ENCODE results near the gene STK11IP.

The STK11IP gene

DNA sequence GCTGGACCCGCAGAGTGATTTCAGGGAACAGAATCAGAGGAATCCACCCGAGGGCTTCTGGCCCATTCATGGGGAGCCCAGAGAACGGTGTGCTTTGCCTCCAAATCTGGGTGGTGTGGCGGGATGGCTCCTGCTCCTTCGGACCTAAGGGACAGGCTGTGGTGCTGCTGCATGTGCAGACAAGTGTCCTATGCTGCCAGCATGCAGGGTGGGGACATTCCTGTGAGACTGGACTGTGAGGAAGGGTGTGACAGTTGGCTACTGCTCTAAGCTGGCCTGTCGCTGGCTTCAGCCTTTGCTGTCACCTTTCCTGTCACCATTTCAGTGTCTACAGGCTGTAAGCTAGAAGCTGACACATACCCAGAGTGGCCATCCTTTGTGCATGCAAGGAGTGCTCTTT lies 26.9 kb downstream of the STK11IP start:
- Histone ChIP-seq H3K4me1 (ENCODE audit: control insufficient read depth, insufficient read depth, low read length) (no peaks in the 10 kb centered on the region), H3K36me3 (ENCODE audit: control insufficient read depth in 2 of 2, insufficient read depth in 1 of 2, low read length in 2 of 2) (no peaks in the 10 kb centered on the region), H3K4me3 (ENCODE audit: low read depth, low read length) (no peak overlapping the region), H3K9me3 (ENCODE audit: control insufficient read depth, insufficient read depth, low read depth, low read length) (no peaks in the 10 kb centered on the region), H3K27ac (ENCODE audit: extremely low read depth, low read depth, low read length) (no peak overlapping the region)
- ChIA-PET CTCF (interaction anchor here (0.9 to 1.7 kb wide), 2 partner anchors 18 to 83 kb away, joined by 3 to 5 read pairs; no protein-coding TSS in a partner anchor), POLR2A (no interaction called here)
- TF ChIP-seq TRIM28 (IDR thresholded peaks at IDR 0.05; ENCODE audit: borderline replicate concordance, low read length): no peak
- TF ChIP-seq, protein P1, sequence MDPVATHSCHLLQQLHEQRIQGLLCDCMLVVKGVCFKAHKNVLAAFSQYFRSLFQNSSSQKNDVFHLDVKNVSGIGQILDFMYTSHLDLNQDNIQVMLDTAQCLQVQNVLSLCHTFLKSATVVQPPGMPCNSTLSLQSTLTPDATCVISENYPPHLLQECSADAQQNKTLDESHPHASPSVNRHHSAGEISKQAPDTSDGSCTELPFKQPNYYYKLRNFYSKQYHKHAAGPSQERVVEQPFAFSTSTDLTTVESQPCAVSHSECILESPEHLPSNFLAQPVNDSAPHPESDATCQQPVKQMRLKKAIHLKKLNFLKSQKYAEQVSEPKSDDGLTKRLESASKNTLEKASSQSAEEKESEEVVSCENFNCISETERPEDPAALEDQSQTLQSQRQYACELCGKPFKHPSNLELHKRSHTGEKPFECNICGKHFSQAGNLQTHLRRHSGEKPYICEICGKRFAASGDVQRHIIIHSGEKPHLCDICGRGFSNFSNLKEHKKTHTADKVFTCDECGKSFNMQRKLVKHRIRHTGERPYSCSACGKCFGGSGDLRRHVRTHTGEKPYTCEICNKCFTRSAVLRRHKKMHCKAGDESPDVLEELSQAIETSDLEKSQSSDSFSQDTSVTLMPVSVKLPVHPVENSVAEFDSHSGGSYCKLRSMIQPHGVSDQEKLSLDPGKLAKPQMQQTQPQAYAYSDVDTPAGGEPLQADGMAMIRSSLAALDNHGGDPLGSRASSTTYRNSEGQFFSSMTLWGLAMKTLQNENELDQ (tag by site-specific recombination; IDR thresholded peaks at IDR 0.05; ENCODE audit: low read depth): no peak
- TF ChIP-seq GLI4 (tag by site-specific recombination; IDR thresholded peaks at IDR 0.05): no peak
- TF ChIP-seq ZNF423 (tag by site-specific recombination; IDR thresholded peaks at IDR 0.05): no peak
- no peak for TF ChIP-seq PRDM1 (tag by site-specific recombination; IDR thresholded peaks at IDR 0.05)
- no peak for TF ChIP-seq SALL2 (tag by site-specific recombination; IDR thresholded peaks at IDR 0.05; ENCODE audit: borderline replicate concordance)
- no peak for TF ChIP-seq ZNF791 (tag by site-specific recombination; IDR thresholded peaks at IDR 0.05)
- TF ChIP-seq, protein P2, sequence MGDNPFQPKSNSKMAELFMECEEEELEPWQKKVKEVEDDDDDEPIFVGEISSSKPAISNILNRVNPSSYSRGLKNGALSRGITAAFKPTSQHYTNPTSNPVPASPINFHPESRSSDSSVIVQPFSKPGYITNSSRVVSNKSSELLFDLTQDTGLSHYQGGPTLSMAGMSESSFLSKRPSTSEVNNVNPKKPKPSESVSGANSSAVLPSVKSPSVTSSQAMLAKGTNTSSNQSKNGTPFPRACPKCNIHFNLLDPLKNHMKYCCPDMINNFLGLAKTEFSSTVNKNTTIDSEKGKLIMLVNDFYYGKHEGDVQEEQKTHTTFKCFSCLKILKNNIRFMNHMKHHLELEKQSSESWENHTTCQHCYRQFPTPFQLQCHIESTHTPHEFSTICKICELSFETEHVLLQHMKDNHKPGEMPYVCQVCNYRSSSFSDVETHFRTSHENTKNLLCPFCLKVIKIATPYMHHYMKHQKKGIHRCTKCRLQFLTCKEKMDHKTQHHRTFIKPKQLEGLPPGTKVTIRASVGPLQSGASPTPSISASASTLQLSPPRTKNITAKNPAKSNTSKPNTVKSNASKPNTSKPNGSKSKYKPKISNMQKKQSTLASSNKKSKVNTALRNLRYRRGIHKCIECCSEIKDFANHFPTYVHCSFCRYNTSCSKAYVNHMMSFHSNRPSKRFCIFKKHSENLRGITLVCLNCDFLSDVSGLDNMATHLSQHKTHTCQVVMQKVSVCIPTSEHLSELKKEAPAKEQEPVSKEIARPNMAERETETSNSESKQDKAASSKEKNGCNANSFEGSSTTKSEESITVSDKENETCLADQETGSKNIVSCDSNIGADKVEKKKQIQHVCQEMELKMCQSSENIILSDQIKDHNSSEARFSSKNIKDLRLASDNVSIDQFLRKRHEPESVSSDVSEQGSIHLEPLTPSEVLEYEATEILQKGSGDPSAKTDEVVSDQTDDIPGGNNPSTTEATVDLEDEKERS (tag by site-specific recombination; IDR thresholded peaks at IDR 0.05): no peak
- TF ChIP-seq, protein P3, sequence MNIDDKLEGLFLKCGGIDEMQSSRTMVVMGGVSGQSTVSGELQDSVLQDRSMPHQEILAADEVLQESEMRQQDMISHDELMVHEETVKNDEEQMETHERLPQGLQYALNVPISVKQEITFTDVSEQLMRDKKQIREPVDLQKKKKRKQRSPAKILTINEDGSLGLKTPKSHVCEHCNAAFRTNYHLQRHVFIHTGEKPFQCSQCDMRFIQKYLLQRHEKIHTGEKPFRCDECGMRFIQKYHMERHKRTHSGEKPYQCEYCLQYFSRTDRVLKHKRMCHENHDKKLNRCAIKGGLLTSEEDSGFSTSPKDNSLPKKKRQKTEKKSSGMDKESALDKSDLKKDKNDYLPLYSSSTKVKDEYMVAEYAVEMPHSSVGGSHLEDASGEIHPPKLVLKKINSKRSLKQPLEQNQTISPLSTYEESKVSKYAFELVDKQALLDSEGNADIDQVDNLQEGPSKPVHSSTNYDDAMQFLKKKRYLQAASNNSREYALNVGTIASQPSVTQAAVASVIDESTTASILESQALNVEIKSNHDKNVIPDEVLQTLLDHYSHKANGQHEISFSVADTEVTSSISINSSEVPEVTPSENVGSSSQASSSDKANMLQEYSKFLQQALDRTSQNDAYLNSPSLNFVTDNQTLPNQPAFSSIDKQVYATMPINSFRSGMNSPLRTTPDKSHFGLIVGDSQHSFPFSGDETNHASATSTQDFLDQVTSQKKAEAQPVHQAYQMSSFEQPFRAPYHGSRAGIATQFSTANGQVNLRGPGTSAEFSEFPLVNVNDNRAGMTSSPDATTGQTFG (tag by site-specific recombination; IDR thresholded peaks at IDR 0.05; ENCODE audit: borderline replicate concordance): no peak
- TF ChIP-seq ZNF555 (tag by site-specific recombination; conservative IDR thresholded peaks at IDR 0.05): no peak
- no peak for TF ChIP-seq ZBTB17 (tag by site-specific recombination; IDR thresholded peaks at IDR 0.05)
- TF ChIP-seq, protein P4, sequence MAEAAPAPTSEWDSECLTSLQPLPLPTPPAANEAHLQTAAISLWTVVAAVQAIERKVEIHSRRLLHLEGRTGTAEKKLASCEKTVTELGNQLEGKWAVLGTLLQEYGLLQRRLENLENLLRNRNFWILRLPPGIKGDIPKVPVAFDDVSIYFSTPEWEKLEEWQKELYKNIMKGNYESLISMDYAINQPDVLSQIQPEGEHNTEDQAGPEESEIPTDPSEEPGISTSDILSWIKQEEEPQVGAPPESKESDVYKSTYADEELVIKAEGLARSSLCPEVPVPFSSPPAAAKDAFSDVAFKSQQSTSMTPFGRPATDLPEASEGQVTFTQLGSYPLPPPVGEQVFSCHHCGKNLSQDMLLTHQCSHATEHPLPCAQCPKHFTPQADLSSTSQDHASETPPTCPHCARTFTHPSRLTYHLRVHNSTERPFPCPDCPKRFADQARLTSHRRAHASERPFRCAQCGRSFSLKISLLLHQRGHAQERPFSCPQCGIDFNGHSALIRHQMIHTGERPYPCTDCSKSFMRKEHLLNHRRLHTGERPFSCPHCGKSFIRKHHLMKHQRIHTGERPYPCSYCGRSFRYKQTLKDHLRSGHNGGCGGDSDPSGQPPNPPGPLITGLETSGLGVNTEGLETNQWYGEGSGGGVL (tag by site-specific recombination; IDR thresholded peaks at IDR 0.05): no peak
- no peak for TF ChIP-seq ZNF558 (tag by site-specific recombination; IDR thresholded peaks at IDR 0.05)
- no peak for TF ChIP-seq ZNF837 (tag by site-specific recombination; IDR thresholded peaks at IDR 0.05)
- no peak for TF ChIP-seq ZNF792 (tag by site-specific recombination; IDR thresholded peaks at IDR 0.05)
- TF ChIP-seq FEZF1 (tag by site-specific recombination; IDR thresholded peaks at IDR 0.05): no peak

- Histone ChIP-seq H3K4me1 (ENCODE audit: control insufficient read depth, insufficient read depth, low read length) (no peaks in the 10 kb centered on the region), H3K9me3 (ENCODE audit: control insufficient read depth, insufficient read depth, low read depth, low read length) (no peaks in the 10 kb centered on the region), H3K36me3 (ENCODE audit: control insufficient read depth in 2 of 2, insufficient read depth in 1 of 2, low read length in 2 of 2) (no peaks in the 10 kb centered on the region), H3K4me3 (ENCODE audit: low read depth, low read length) (no peak overlapping the region), H3K27ac (ENCODE audit: extremely low read depth, low read depth, low read length) (no peak overlapping the region)
- ChIA-PET CTCF (no interaction called here), POLR2A (no interaction called here)
- TF ChIP-seq ZNF169 (tag by site-specific recombination; IDR thresholded peaks at IDR 0.05): no peak
- TF ChIP-seq ZNF654 (tag by site-specific recombination; IDR thresholded peaks at IDR 0.05; ENCODE audit: low read depth): no peak
- no peak for TF ChIP-seq PATZ1 (tag by site-specific recombination; IDR thresholded peaks at IDR 0.05)
- TF ChIP-seq, protein P5, sequence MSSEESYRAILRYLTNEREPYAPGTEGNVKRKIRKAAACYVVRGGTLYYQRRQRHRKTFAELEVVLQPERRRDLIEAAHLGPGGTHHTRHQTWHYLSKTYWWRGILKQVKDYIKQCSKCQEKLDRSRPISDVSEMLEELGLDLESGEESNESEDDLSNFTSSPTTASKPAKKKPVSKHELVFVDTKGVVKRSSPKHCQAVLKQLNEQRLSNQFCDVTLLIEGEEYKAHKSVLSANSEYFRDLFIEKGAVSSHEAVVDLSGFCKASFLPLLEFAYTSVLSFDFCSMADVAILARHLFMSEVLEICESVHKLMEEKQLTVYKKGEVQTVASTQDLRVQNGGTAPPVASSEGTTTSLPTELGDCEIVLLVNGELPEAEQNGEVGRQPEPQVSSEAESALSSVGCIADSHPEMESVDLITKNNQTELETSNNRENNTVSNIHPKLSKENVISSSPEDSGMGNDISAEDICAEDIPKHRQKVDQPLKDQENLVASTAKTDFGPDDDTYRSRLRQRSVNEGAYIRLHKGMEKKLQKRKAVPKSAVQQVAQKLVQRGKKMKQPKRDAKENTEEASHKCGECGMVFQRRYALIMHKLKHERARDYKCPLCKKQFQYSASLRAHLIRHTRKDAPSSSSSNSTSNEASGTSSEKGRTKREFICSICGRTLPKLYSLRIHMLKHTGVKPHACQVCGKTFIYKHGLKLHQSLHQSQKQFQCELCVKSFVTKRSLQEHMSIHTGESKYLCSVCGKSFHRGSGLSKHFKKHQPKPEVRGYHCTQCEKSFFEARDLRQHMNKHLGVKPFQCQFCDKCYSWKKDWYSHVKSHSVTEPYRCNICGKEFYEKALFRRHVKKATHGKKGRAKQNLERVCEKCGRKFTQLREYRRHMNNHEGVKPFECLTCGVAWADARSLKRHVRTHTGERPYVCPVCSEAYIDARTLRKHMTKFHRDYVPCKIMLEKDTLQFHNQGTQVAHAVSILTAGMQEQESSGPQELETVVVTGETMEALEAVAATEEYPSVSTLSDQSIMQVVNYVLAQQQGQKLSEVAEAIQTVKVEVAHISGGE (tag by site-specific recombination; conservative IDR thresholded peaks at IDR 0.05; ENCODE audit: low read depth): no peak
- TF ChIP-seq ZNF24 (tag by site-specific recombination; IDR thresholded peaks at IDR 0.05): no peak
Measured at GRCh38 chr2:219625179-219625578, 27.5 kb downstream of the STK11IP start.

Data from HEK293 (cell line).